Measurements from ENCODE around the gene RIOK1. TPM values are rescaled to one million over a fixed set of nuclear protein-coding genes. Genes with fewer than 3 reads are reported as not detected.

RIOK1 gene
- total and polyA plus RNA-seq, 2 of the 13 experiments (the other 11 are each of a cell fraction or from before 2014, with no cell fraction given): 9.4 to 37.8 TPM

DNA sequence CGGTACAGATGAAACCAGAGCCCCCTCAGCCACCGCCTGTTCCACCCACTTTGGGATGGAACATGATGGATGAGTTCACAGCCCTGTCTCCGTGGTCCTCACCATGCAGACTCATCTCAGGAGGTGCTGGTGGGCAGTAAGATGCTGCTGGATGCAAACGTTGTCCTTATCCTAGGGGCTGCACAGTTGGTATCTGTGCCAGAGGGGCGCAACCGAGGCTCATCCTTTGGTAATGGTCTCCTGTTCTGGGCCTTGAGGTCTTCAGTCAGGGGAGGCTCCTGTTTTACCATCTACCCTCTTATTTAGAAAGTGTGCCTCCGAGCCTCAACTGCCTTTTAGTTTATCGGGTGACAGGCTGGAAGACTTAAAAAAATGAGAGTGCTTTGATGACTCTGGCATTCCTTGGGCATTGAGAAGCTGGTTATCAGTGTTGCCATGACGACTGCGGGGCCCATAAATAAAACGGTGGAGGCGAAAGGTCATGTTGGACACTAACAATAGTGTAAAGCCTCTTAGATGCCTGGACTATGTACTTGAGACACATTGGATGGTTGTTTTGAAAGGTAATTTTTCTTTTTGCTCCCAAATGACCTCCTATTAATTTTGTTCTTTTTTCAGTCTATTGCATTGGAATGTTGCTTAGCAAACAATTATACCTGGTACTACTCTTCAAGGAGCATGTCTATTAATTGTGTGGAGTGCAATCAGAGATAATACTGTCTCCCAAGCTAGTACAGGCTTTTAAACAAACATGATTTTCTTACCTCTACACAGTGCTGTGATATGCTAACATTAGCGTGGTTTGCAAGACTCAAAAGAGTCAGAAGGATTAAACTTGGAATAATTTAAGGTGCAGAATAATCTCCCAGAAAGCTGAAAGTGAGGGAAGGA lies 77.6 kb downstream of the RIOK1 start (continued):
- TF ChIP-seq, protein P1, sequence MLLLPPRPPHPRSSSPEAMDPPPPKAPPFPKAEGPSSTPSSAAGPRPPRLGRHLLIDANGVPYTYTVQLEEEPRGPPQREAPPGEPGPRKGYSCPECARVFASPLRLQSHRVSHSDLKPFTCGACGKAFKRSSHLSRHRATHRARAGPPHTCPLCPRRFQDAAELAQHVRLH (CRISPR knock-in tag; IDR thresholded peaks at IDR 0.05; ENCODE audit: borderline replicate concordance, low read depth): 0 out of 2 replicates have a peak, but pooled peaks have one; percentile 38
- TF ChIP-seq ZNF556 (CRISPR knock-in tag; IDR thresholded peaks at IDR 0.05; ENCODE audit: borderline replicate concordance) (peak; percentile 36; the same call in 1 of the 2 replicates), ZNF747 (CRISPR knock-in tag; IDR thresholded peaks at IDR 0.05; ENCODE audit: borderline replicate concordance) (no peak), ZFP36L2 (CRISPR knock-in tag; IDR thresholded peaks at IDR 0.05) (no peak), RNF2 (conservative IDR thresholded peaks at IDR 0.05; ENCODE audit: low read depth) (no peak), ZNF256 (CRISPR knock-in tag; conservative IDR thresholded peaks at IDR 0.05) (no peak), GZF1 (CRISPR knock-in tag; IDR thresholded peaks at IDR 0.05) (no peak), SKI (IDR thresholded peaks at IDR 0.05; ENCODE audit: partially characterized antibody) (peak; percentile 13), SMYD3 (CRISPR knock-in tag; IDR thresholded peaks at IDR 0.05) (0 out of 2 replicates have a peak, but pooled peaks have one; percentile 30), ZNF558 (CRISPR knock-in tag; IDR thresholded peaks at IDR 0.05; ENCODE audit: borderline replicate concordance) (no peak), NFATC3 (CRISPR knock-in tag; IDR thresholded peaks at IDR 0.05) (no peak), ZNF674 (CRISPR knock-in tag; IDR thresholded peaks at IDR 0.05; ENCODE audit: low read depth) (no peak), SYNCRIP (IDR thresholded peaks at IDR 0.05; ENCODE audit: insufficient read depth, low read depth, low read length) (no peak), ZNF264 (CRISPR knock-in tag; IDR thresholded peaks at IDR 0.05) (0 out of 2 replicates have a peak, but pooled peaks have one; percentile 30), TBX2 (CRISPR knock-in tag; IDR thresholded peaks at IDR 0.05; ENCODE audit: borderline replicate concordance) (peak; percentile 46; the same call in 1 of the 2 replicates), SOX6 (IDR thresholded peaks at IDR 0.05) (no peak), SOX6 (CRISPR knock-in tag; IDR thresholded peaks at IDR 0.05) (peak; percentile 89), ZNF17 (CRISPR knock-in tag; IDR thresholded peaks at IDR 0.05) (no peak)
- TF ChIP-seq, protein P2, sequence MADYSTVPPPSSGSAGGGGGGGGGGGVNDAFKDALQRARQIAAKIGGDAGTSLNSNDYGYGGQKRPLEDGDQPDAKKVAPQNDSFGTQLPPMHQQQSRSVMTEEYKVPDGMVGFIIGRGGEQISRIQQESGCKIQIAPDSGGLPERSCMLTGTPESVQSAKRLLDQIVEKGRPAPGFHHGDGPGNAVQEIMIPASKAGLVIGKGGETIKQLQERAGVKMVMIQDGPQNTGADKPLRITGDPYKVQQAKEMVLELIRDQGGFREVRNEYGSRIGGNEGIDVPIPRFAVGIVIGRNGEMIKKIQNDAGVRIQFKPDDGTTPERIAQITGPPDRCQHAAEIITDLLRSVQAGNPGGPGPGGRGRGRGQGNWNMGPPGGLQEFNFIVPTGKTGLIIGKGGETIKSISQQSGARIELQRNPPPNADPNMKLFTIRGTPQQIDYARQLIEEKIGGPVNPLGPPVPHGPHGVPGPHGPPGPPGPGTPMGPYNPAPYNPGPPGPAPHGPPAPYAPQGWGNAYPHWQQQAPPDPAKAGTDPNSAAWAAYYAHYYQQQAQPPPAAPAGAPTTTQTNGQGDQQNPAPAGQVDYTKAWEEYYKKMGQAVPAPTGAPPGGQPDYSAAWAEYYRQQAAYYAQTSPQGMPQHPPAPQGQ (CRISPR knock-in tag; IDR thresholded peaks at IDR 0.05; ENCODE audit: borderline replicate concordance): no peak
- TF ChIP-seq, protein P3, sequence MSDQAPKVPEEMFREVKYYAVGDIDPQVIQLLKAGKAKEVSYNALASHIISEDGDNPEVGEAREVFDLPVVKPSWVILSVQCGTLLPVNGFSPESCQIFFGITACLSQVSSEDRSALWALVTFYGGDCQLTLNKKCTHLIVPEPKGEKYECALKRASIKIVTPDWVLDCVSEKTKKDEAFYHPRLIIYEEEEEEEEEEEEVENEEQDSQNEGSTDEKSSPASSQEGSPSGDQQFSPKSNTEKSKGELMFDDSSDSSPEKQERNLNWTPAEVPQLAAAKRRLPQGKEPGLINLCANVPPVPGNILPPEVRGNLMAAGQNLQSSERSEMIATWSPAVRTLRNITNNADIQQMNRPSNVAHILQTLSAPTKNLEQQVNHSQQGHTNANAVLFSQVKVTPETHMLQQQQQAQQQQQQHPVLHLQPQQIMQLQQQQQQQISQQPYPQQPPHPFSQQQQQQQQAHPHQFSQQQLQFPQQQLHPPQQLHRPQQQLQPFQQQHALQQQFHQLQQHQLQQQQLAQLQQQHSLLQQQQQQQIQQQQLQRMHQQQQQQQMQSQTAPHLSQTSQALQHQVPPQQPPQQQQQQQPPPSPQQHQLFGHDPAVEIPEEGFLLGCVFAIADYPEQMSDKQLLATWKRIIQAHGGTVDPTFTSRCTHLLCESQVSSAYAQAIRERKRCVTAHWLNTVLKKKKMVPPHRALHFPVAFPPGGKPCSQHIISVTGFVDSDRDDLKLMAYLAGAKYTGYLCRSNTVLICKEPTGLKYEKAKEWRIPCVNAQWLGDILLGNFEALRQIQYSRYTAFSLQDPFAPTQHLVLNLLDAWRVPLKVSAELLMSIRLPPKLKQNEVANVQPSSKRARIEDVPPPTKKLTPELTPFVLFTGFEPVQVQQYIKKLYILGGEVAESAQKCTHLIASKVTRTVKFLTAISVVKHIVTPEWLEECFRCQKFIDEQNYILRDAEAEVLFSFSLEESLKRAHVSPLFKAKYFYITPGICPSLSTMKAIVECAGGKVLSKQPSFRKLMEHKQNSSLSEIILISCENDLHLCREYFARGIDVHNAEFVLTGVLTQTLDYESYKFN (CRISPR knock-in tag; conservative IDR thresholded peaks at IDR 0.05): peak; percentile 86
- TF ChIP-seq, protein P4, sequence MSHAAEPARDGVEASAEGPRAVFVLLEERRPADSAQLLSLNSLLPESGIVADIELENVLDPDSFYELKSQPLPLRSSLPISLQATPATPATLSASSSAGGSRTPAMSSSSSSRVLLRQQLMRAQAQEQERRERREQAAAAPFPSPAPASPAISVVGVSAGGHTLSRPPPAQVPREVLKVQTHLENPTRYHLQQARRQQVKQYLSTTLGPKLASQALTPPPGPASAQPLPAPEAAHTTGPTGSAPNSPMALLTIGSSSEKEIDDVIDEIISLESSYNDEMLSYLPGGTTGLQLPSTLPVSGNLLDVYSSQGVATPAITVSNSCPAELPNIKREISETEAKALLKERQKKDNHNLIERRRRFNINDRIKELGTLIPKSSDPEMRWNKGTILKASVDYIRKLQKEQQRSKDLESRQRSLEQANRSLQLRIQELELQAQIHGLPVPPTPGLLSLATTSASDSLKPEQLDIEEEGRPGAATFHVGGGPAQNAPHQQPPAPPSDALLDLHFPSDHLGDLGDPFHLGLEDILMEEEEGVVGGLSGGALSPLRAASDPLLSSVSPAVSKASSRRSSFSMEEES (CRISPR knock-in tag; IDR thresholded peaks at IDR 0.05): no peak
- TF ChIP-seq, protein P5, sequence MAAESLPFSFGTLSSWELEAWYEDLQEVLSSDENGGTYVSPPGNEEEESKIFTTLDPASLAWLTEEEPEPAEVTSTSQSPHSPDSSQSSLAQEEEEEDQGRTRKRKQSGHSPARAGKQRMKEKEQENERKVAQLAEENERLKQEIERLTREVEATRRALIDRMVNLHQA (CRISPR knock-in tag; IDR thresholded peaks at IDR 0.05): no peak

All from HepG2 (cell line).